ENCODE results near the gene WASF1. TPM values are rescaled to one million over a fixed set of nuclear protein-coding genes. Genes with fewer than 3 reads are reported as not detected.

The WASF1 gene
- total RNA-seq, 3 donors from 2014 or later (not counting 1 experiment from before 2014, with no cell fraction given), result 0.25 to 0.90 (median 0.45) TPM

DNA sequence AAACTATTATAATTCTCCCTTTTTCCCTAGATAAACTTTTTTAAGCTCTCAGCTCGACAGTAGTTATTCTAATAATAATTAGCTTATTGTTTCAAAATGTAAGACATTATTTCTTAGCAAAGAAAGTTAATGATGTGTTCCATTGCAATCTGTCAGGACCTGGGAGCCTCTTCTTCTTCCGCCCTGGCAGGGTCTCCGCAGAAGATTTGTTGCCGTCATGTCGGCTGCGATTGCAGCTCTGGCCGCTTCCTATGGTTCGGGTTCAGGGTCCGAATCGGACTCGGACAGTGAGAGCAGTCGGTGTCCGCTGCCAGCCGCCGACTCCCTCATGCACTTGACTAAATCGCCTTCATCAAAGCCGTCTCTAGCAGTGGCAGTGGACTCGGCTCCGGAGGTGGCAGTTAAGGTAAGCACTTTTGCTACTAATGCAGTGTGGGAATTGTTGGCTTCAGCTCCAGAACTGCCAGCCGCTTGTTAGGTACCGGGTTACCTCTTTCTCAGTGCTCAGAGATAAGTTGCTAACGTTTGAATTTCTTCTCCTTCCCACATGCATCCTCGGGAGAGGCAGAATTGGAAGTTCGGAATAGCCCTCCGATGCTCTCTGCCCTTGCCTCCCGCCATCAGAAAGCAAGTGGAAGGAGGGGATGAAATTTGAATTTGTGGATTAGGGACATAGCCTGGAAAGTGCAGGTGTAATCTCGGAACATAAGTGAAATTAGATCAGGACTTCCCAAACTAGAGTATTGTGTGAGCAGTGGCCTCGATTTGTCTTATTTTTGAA is 948 bp upstream of the WASF1 start, which contains the start of gene CDC40:
CDC40 (plus strand) TSS at position 200 of the 781 bp plus-strand sequence; CDS start at position 218, 18 bp downstream.
- H3K27ac Mint-ChIP-seq, result no peak within 1 kb of the TSS
- Histone ChIP-seq H3K9me3 (ENCODE audit: control insufficient read depth, insufficient read depth, low read length) (no peaks in the 10 kb centered on the region), H3K27ac (ENCODE audit: low read length) (peak within 1 kb of the TSS; percentile 75), H3K27me3 (ENCODE audit: control insufficient read depth, insufficient read depth, low read length) (peaks cover 9% of the 10 kb centered on the region), H3K4me1 (ENCODE audit: control insufficient read depth, insufficient read depth, low read length) (peaks cover 24% of the 10 kb centered on the region), H3K36me3 (ENCODE audit: control insufficient read depth, insufficient read depth, low read length) (peaks cover 2% of the 10 kb centered on the region), H3K4me3 (ENCODE audit: low read length) (peak within 1 kb of the TSS; percentile 83)
- ATAC-seq (peak; percentile 62 to 73 (median 67)), DNase-seq (peak in 1 of 2 donors; percentile 53)
- no peaks in the 10 kb centered on the region for H3K36me3 Mint-ChIP-seq
- no peaks in the 10 kb centered on the region for H3K9me3 Mint-ChIP-seq
- intact Hi-C loops (cut with micrococcal nuclease), result loop anchor here (5.0 to 10.0 kb wide), 2 partner anchors 212 to 476 kb away; no protein-coding TSS in a partner anchor
- H3K4me1 Mint-ChIP-seq, result peaks cover 8 to 12% of the 10 kb centered on the region in 2 donors
- 0% methylated on average over 26 of the region's 28 CpGs for WGBS (ENCODE audit: insufficient coverage)
- no peak within 1 kb of the TSS for H3K4me3 Mint-ChIP-seq
- peaks cover 9 to 11% of the 10 kb centered on the region in 2 donors for H3K27me3 Mint-ChIP-seq (ENCODE audit: low read depth in 2 of 2)
- TF ChIP-seq, protein P1, sequence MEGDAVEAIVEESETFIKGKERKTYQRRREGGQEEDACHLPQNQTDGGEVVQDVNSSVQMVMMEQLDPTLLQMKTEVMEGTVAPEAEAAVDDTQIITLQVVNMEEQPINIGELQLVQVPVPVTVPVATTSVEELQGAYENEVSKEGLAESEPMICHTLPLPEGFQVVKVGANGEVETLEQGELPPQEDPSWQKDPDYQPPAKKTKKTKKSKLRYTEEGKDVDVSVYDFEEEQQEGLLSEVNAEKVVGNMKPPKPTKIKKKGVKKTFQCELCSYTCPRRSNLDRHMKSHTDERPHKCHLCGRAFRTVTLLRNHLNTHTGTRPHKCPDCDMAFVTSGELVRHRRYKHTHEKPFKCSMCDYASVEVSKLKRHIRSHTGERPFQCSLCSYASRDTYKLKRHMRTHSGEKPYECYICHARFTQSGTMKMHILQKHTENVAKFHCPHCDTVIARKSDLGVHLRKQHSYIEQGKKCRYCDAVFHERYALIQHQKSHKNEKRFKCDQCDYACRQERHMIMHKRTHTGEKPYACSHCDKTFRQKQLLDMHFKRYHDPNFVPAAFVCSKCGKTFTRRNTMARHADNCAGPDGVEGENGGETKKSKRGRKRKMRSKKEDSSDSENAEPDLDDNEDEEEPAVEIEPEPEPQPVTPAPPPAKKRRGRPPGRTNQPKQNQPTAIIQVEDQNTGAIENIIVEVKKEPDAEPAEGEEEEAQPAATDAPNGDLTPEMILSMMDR (IDR thresholded peaks at IDR 0.05), result no peak

DNA sequence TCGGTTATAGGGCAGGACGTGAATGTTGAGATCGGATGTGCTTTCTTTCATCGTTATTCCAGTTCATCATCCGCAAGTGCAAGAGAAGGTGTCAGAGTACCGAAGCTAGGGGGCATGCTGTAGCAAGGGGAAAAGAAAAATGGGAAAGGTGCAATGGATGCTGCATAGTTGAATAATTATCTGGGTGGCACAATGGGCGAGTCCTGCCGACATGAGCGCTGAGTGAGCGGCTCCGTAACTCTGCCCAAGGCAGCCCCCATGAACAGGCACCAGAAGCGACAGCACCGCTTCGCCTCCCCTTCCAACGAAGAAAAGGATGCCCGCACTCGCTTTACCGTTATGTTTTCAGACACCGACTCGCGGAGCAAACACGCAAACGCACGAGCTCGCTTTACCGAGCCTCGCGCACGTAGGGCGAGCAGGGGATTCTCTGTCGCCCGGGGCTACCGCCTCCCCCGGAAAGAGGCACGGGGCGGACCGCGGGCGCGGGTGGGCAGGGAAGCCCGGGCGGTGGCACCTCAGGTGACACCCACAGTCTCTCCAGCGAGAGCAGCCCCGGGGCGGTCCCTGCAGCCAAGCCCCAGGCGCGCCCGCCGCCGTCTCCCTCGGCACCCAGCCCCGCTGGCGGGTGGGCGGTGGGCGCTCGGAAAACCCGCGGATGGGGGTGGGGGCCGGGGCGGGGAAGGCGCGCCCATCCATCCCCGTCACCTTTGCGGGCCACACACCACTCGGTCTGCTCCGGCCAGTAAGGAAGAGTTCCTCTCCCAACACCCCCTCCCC is 654 bp downstream of the WASF1 start:
- H3K4me3 Mint-ChIP-seq, result peak overlapping the region; percentile 90
- no peak overlapping the region for H3K27ac Mint-ChIP-seq
- Histone ChIP-seq H3K4me3 (ENCODE audit: low read length) (peak overlapping the region; percentile 83), H3K27me3 (ENCODE audit: control insufficient read depth, insufficient read depth, low read length) (peaks cover 9% of the 10 kb centered on the region), H3K4me1 (ENCODE audit: control insufficient read depth, insufficient read depth, low read length) (peaks cover 22% of the 10 kb centered on the region), H3K27ac (ENCODE audit: low read length) (peak overlapping the region; percentile 52), H3K9me3 (ENCODE audit: control insufficient read depth, insufficient read depth, low read length) (no peaks in the 10 kb centered on the region), H3K36me3 (ENCODE audit: control insufficient read depth, insufficient read depth, low read length) (peaks cover 2% of the 10 kb centered on the region)
- ATAC-seq (peak; percentile 12 to 64 (median 50)), DNase-seq (peak; percentile 42 to 84)
- under 1% methylated on average over 66 of the region's 66 CpGs for WGBS (ENCODE audit: insufficient coverage)
- H3K36me3 Mint-ChIP-seq, result no peaks in the 10 kb centered on the region
- peaks cover 24 to 25% of the 10 kb centered on the region in 2 donors for H3K27me3 Mint-ChIP-seq (ENCODE audit: low read depth in 2 of 2)
- peaks cover 6 to 11% of the 10 kb centered on the region in 2 donors for H3K4me1 Mint-ChIP-seq
- intact Hi-C loops (cut with micrococcal nuclease), result no loop called here
- no peaks in the 10 kb centered on the region for H3K9me3 Mint-ChIP-seq
- TF ChIP-seq, protein P1 (IDR thresholded peaks at IDR 0.05), result no peak

GRCh38 chr6:110173506-110174132 is 5.9 kb downstream of the WASF1 start:
- H3K9me3 Mint-ChIP-seq, result no peaks in the 10 kb centered on the region
- intact Hi-C loops (cut with micrococcal nuclease), result no loop called here
- no peak for ATAC-seq

More at GRCh38 chr6:110173506-110174132, 5.9 kb downstream of the WASF1 start:
- TF ChIP-seq, protein P1 (IDR thresholded peaks at IDR 0.05), result no peak
- Histone ChIP-seq H3K4me3 (ENCODE audit: low read length) (no peak overlapping the region), H3K9me3 (ENCODE audit: control insufficient read depth, insufficient read depth, low read length) (no peaks in the 10 kb centered on the region), H3K27me3 (ENCODE audit: control insufficient read depth, insufficient read depth, low read length) (peaks cover 16% of the 10 kb centered on the region), H3K27ac (ENCODE audit: low read length) (no peak overlapping the region), H3K4me1 (ENCODE audit: control insufficient read depth, insufficient read depth, low read length) (peaks cover 3% of the 10 kb centered on the region), H3K36me3 (ENCODE audit: control insufficient read depth, insufficient read depth, low read length) (no peaks in the 10 kb centered on the region)
- no peak overlapping the region for H3K4me3 Mint-ChIP-seq
- H3K27me3 Mint-ChIP-seq (ENCODE audit: low read depth in 2 of 2), result peaks cover 30 to 38% of the 10 kb centered on the region in 2 donors
- no peaks in the 10 kb centered on the region for H3K36me3 Mint-ChIP-seq
- no peak overlapping the region for H3K27ac Mint-ChIP-seq
- DNase-seq, result no peak
- peaks cover 5% of the 10 kb centered on the region in 2 donors for H3K4me1 Mint-ChIP-seq
- 87% methylated on average over 4 of the region's 4 CpGs for WGBS (ENCODE audit: insufficient coverage)
